ENCODE results near the gene NEFH. TPM values are rescaled to one million over a fixed set of nuclear protein-coding genes. Genes with fewer than 3 reads are reported as not detected.

Gene NEFH
- total RNA-seq, 1 donor from 2014 or later: 3.5 TPM

GRCh38 chr22:29469755-29470154 lies 10.3 kb upstream of the NEFH start:
- H3K36me3 Mint-ChIP-seq: no peaks in the 10 kb centered on the region
- no peak for DNase-seq (ENCODE audit: low spot score in 2 of 2, unreplicated experiment in 2 of 2)

GRCh38 chr22:29470159-29470855 lies 9.7 kb upstream of the NEFH start:
- peaks cover 2% of the 10 kb centered on the region for H3K4me1 Mint-ChIP-seq
- no peak overlapping the region for H3K27ac Mint-ChIP-seq
- no peaks in the 10 kb centered on the region for H3K9me3 Mint-ChIP-seq
- H3K36me3 Mint-ChIP-seq: no peaks in the 10 kb centered on the region
- peak; percentile 99 for TF ChIP-seq CTCF (IDR thresholded peaks at IDR 0.05; ENCODE audit: unreplicated experiment)
- peaks cover 84% of the 10 kb centered on the region for H3K27me3 Mint-ChIP-seq (ENCODE audit: low read depth)
- H3K4me3 Mint-ChIP-seq: peak overlapping the region; percentile 63
- DNase-seq (ENCODE audit: low spot score in 2 of 2, unreplicated experiment in 2 of 2): peak; percentile 71 to 90

More at GRCh38 chr22:29469755-29470154, 10.3 kb upstream of the NEFH start:
- TF ChIP-seq CTCF (IDR thresholded peaks at IDR 0.05; ENCODE audit: unreplicated experiment): no peak
- Mint-ChIP-seq H3K4me1 (peaks cover 2% of the 10 kb centered on the region), H3K27me3 (ENCODE audit: low read depth) (peaks cover 82% of the 10 kb centered on the region), H3K4me3 (peak overlapping the region; percentile 63), H3K9me3 (no peaks in the 10 kb centered on the region), H3K27ac (no peak overlapping the region)

- no peak for TF ChIP-seq CTCF (IDR thresholded peaks at IDR 0.05; ENCODE audit: unreplicated experiment)
- Mint-ChIP-seq H3K27ac (no peak overlapping the region), H3K4me3 (no peak overlapping the region), H3K36me3 (no peaks in the 10 kb centered on the region), H3K4me1 (peaks cover 3% of the 10 kb centered on the region), H3K9me3 (no peaks in the 10 kb centered on the region), H3K27me3 (ENCODE audit: low read depth) (peaks cover 95% of the 10 kb centered on the region)
- DNase-seq (ENCODE audit: low spot score in 2 of 2, unreplicated experiment in 2 of 2): no peak
These were observed 7.0 kb upstream of the NEFH start for GRCh38 chr22:29473001-29473400.

- Mint-ChIP-seq H3K27me3 (ENCODE audit: low read depth) (peaks cover 92% of the 10 kb centered on the region), H3K27ac (no peak overlapping the region), H3K4me1 (peaks cover 15% of the 10 kb centered on the region), H3K36me3 (no peaks in the 10 kb centered on the region), H3K9me3 (no peaks in the 10 kb centered on the region), H3K4me3 (no peak overlapping the region)
- no peak for DNase-seq (ENCODE audit: low spot score in 2 of 2, unreplicated experiment in 2 of 2)
- no peak for TF ChIP-seq CTCF (IDR thresholded peaks at IDR 0.05; ENCODE audit: unreplicated experiment)
These were observed 4.5 kb upstream of the NEFH start for GRCh38 chr22:29475550-29475949.

- Mint-ChIP-seq H3K4me1 (peaks cover 16% of the 10 kb centered on the region), H3K9me3 (no peaks in the 10 kb centered on the region), H3K27me3 (ENCODE audit: low read depth) (peaks cover 90% of the 10 kb centered on the region), H3K4me3 (no peak overlapping the region), H3K36me3 (no peaks in the 10 kb centered on the region), H3K27ac (no peak overlapping the region)
- no peak for TF ChIP-seq CTCF (IDR thresholded peaks at IDR 0.05; ENCODE audit: unreplicated experiment)
- DNase-seq (ENCODE audit: low spot score in 2 of 2, unreplicated experiment in 2 of 2): no peak
These were observed 3.9 kb upstream of the NEFH start for GRCh38 chr22:29476116-29476515.

All from mesothelial cell of epicardium (in vitro differentiated cells).